Kidney epithelial cell (primary cell): ENCODE results near the gene CCDC43. TPM values are rescaled to one million over a fixed set of nuclear protein-coding genes. Genes with fewer than 3 reads are reported as not detected.
A peak's percentile ranks its signal among the peaks of the same experiment; 100 is the strongest.
"Not testable (repeated sequence)": the region's sequence is repeated elsewhere in the genome, so short reads cannot be mapped to it uniquely, and the experiment has no call there.

Experiments used
- DNase-seq: peaks from one replicate; pipeline ENCODE4 v3.0.0-alpha.2; 2010; ENCODE audit warnings: low read depth
- H3K27me3 ChIP-seq: 2 replicates; pipeline ENCODE4 v1.6.0; 2011; ENCODE audit warnings: low read length; ENCODE audit not compliant: control insufficient read depth, insufficient read depth
- H3K36me3 ChIP-seq: 2 replicates; pipeline ENCODE4 v1.5.1; 2011; ENCODE audit warnings: low read length; ENCODE audit not compliant: control insufficient read depth, insufficient read depth
- H3K4me3 ChIP-seq: 2 replicates; pipeline ENCODE4 v1.5.1; 2011; ENCODE audit warnings: low read depth, mild to moderate bottlenecking, control low read depth, low read length
- CTCF ChIP-seq: IDR thresholded peaks from 2 replicates; pipeline ENCODE4 v1.5.1; 2011; ENCODE audit warnings: mild to moderate bottlenecking, moderate library complexity, low read length, control low read depth, inconsistent platforms; ENCODE audit not compliant: insufficient read depth, poor library complexity, severe bottlenecking
- total RNA-seq: library from RNA; depleted of rRNA; stranded (reverse); fragments of >200 nt; gene quantifications from 2 replicates; pipeline ENCODE4 v1.2.3, GENCODE V29; 2015

CCDC43 gene
- total RNA-seq, 1 donor from 2014 or later = 23.6 TPM

DNA sequence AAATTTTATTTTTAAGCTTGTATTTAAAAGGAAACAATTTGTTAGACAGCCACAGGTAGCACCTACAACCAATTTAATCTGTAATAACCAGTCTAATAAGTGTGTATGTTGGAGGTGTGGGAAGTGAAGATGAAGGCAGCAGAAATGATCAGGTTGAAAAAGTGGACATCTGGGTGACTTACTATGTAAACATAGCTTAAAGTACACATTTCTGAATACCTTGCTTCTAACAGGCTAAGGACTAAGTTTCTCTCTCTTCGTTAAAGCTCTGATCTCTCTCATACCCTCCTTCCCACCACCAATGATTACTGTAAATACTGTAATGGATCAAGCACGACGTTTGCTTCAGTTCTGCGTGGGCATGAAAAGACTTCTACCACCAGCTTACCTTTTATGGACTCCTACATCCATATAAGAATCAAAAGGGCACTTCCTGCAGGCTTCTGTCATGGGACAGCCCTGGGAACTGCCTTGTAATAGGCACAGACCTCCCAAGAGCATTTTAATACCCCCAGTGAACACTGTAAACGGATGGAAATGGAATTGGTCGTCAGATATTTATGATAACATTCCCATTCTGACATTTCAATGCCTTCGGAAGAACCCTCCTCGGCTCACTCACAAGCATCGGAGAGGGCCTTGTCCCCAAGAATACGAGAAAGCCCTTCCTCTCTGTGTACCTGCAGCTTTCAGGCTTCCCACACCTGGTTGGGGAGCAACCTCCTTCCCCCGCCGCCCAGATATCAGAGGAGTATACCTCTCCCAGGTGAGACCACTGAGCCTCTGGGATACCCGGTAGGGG, 700 bp downstream of the CCDC43 start:
- no peak for TF ChIP-seq CTCF
- Histone ChIP-seq H3K27me3 (no peaks in the 10 kb centered on the region), H3K36me3 (no peaks in the 10 kb centered on the region), H3K4me3 (peak overlapping the region; percentile 63)
- DNase-seq = no peak

- DNase-seq = no peak
- Histone ChIP-seq H3K36me3 (no peaks in the 10 kb centered on the region), H3K27me3 (no peaks in the 10 kb centered on the region), H3K4me3 (no peak overlapping the region)
- no peak for TF ChIP-seq CTCF
These were observed 1.4 kb downstream of the CCDC43 start for GRCh38 chr17:44688200-44688599.

DNA sequence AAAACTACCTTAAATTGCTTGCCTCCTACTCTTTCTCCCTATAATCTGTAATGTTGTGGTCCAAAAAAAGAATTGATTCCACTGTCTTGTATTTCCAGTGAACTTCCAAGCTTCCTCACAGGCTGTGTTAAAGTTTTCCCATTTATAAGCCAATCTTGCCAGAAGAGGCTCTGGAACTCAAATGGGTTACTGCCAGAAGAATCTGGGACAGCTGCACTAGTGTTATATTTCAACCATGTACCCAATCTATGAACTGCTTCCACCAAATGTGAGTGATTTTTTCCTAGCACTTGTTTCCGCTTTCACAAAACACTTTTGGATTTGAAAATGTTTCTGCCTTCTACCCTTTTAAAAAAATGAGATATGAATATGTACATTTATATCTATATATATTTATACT, 1.8 kb downstream of the CCDC43 start:
- TF ChIP-seq CTCF = no peak
- no peak for DNase-seq
- H3K27me3 ChIP-seq = no peaks in the 10 kb centered on the region
- H3K36me3 ChIP-seq = no peaks in the 10 kb centered on the region
- H3K4me3 ChIP-seq = no peak overlapping the region

GRCh38 chr17:44683303-44683702, 6.3 kb downstream of the CCDC43 start:
- not testable (repeated sequence) for DNase-seq, H3K36me3 ChIP-seq, H3K4me3 ChIP-seq, H3K27me3 ChIP-seq

DNA sequence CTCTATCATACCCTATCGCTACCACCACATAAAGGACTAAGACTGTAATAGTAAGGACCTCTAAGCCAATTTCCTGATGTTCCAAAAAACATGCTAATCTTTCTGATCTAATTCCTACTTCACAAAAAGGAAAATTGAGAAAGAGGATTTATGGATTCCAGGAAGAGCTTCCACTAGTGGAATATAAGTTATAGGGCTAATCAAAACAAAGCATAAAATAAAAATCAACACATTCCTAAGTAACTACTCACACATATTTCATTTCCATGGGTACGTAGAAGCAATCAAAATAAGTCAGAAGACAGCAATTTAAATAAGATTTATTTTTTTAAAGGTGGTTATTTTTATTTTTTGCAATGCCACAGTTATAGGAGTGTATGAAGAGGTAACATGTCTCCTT, 12.4 kb downstream of the CCDC43 start:
- no peak for TF ChIP-seq CTCF
- Histone ChIP-seq H3K36me3 (no peaks in the 10 kb centered on the region), H3K4me3 (no peak overlapping the region), H3K27me3 (no peaks in the 10 kb centered on the region)
- no peak for DNase-seq

DNA sequence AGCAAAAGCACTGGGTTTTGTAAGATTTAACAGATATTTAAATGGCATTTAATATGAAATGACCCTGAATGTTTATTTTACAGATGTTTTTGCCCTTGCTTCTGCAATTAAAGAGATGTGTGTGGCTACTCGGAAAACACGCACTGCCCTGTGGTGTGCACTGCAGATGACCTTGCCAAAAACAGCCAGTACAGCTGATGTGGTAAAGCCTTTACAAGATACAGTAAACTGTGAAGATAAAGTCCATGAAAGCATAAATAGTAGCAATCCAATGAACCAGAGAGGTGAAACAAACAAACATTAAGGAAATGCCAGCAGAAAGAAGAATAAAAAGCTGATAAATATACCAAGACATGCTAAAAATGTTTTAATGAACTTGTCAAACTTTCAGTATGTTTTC, 15.7 kb downstream of the CCDC43 start:
- no peak for TF ChIP-seq CTCF
- Histone ChIP-seq H3K27me3 (no peaks in the 10 kb centered on the region), H3K36me3 (no peaks in the 10 kb centered on the region), H3K4me3 (no peak overlapping the region)
- no peak for DNase-seq
